ENCODE data around the gene ZMIZ1. TPM values are rescaled to one million over a fixed set of nuclear protein-coding genes. Genes with fewer than 3 reads are reported as not detected.

The ZMIZ1 gene
- total and polyA plus RNA-seq, 2 experiments from 2014 or later = 9.2 to 30.9 TPM

DNA sequence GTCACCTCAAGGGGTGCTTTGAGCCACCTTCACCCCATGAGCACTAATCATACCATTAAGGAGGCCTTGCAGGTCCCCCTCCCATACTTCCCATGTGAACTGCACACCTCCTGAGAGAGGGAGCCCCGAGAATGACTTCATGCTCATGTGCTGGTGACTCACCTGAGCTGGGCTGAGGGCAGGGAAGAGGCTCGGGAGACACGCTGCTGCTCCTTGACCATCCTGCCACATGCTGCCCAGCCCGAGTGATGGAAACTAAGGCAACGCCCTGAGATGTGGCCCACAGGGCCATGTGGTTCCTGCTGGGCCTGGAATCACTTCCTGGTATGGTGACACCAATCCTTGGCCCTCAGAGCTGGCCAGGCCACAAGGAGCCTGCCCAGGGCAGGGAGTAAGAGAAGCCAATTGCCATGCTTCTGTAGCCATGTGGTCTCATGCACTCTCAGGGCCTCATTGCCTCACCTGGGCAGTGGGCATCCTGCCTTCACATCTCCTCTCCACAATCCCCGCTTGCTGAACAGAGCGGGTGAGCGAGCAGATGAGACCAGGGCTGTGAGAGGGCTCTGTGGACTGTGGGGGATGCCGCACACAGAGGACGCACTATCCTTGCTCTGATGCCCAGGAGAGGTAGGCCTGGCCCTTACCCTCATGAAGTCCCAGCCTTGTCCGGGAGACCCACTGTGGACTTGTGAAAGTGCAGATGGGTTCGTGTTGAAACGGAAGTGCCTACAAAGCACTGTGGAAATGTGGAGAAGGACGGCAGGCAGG is 260.2 kb downstream of the ZMIZ1 start (continued):
- TF ChIP-seq, protein P1, sequence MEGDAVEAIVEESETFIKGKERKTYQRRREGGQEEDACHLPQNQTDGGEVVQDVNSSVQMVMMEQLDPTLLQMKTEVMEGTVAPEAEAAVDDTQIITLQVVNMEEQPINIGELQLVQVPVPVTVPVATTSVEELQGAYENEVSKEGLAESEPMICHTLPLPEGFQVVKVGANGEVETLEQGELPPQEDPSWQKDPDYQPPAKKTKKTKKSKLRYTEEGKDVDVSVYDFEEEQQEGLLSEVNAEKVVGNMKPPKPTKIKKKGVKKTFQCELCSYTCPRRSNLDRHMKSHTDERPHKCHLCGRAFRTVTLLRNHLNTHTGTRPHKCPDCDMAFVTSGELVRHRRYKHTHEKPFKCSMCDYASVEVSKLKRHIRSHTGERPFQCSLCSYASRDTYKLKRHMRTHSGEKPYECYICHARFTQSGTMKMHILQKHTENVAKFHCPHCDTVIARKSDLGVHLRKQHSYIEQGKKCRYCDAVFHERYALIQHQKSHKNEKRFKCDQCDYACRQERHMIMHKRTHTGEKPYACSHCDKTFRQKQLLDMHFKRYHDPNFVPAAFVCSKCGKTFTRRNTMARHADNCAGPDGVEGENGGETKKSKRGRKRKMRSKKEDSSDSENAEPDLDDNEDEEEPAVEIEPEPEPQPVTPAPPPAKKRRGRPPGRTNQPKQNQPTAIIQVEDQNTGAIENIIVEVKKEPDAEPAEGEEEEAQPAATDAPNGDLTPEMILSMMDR (conservative IDR thresholded peaks at IDR 0.05; ENCODE audit: low read depth in 2 of 2) = no peak
- TF ChIP-seq, protein P2, sequence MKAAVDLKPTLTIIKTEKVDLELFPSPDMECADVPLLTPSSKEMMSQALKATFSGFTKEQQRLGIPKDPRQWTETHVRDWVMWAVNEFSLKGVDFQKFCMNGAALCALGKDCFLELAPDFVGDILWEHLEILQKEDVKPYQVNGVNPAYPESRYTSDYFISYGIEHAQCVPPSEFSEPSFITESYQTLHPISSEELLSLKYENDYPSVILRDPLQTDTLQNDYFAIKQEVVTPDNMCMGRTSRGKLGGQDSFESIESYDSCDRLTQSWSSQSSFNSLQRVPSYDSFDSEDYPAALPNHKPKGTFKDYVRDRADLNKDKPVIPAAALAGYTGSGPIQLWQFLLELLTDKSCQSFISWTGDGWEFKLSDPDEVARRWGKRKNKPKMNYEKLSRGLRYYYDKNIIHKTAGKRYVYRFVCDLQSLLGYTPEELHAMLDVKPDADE (IDR thresholded peaks at IDR 0.05) = no peak

DNA sequence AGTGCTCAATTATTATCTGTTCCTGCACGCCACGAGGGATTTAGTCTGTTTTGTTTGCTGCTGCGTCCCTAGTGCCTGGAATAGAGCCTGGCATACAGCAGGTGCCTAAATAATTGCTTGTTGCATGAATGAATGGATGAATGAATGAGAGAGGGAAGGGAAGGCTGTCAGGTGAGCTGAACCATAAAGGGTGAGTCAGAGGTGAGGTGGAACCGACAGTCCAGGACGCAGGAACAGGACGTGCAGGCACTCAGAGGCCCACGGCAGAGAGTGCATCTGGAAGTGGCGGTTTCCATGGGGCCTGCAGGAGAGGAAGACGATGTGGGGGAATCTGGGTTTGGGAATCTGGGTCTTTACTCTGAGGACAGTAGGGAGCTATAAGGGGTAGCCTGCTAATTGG is 260.8 kb downstream of the ZMIZ1 start:
- Histone ChIP-seq H3K27ac (ENCODE audit: low read depth) (no peak overlapping the region), H3K9me2 (ENCODE audit: insufficient read depth) (no peaks in the 10 kb centered on the region), H3K4me1 (ENCODE audit: insufficient read depth) (no peaks in the 10 kb centered on the region), H3K36me3 (ENCODE audit: insufficient read depth) (no peaks in the 10 kb centered on the region), H3F3A (replicated peaks; ENCODE audit: low read depth) (no peaks in the 10 kb centered on the region), H3K79me2 (replicated peaks; ENCODE audit: insufficient read depth) (no peaks in the 10 kb centered on the region), H3K27me3 (ENCODE audit: insufficient read depth) (no peaks in the 10 kb centered on the region), H4K20me1 (replicated peaks; ENCODE audit: insufficient read depth) (no peaks in the 10 kb centered on the region), H2AFZ (no peak overlapping the region), H3K4me2 (no peak overlapping the region), H3K4me3 (no peak overlapping the region)
- DNase-seq (ENCODE audit: low spot score) (no peak), ATAC-seq (no peak)
- TF ChIP-seq, protein P1 (conservative IDR thresholded peaks at IDR 0.05; ENCODE audit: low read depth in 2 of 2) = no peak
- TF ChIP-seq JUNB (IDR thresholded peaks at IDR 0.05; ENCODE audit: unreplicated experiment) = no peak
- TF ChIP-seq NANOG (IDR thresholded peaks at IDR 0.05; ENCODE audit: borderline replicate concordance) = no peak
- TF ChIP-seq ZNF331 (CRISPR knock-in tag; IDR thresholded peaks at IDR 0.05; ENCODE audit: low read depth) = no peak
- TF ChIP-seq EZH2phosphoT487 (IDR thresholded peaks at IDR 0.05; ENCODE audit: unreplicated experiment) = no peak
- TF ChIP-seq, protein P2 (IDR thresholded peaks at IDR 0.05) = no peak
- H3K27ac Mint-ChIP-seq = no peak overlapping the region
- H3K4me3 Mint-ChIP-seq = no peak overlapping the region
- no peaks in the 10 kb centered on the region for H3K4me1 Mint-ChIP-seq
- H3K36me3 Mint-ChIP-seq (ENCODE audit: low read depth) = no peaks in the 10 kb centered on the region
- H3K9me3 Mint-ChIP-seq = peaks cover 4% of the 10 kb centered on the region; the same call in 2 of the 3 replicates
- H3K27me3 Mint-ChIP-seq (ENCODE audit: insufficient read depth, low read depth, poor library complexity) = no peaks in the 10 kb centered on the region

All from GM23338 (cell line).